Stimulated activated CD4-positive, alpha-beta T cell treated with anti-CD3 and anti-CD28 coated beads, Interleukin-15, amount 100 ng/mL, for 48 hours (primary cell): ENCODE results near the gene IDUA.
A peak's percentile ranks its signal among the peaks of the same experiment; 100 is the strongest.

Experiments
- DNase-seq, 2 donors: peaks; one replicate each; pipeline ENCODE4 v3.0.0-alpha.2; 2020; ENCODE audit warnings: low read depth in 2 of 2

The IDUA gene

DNA sequence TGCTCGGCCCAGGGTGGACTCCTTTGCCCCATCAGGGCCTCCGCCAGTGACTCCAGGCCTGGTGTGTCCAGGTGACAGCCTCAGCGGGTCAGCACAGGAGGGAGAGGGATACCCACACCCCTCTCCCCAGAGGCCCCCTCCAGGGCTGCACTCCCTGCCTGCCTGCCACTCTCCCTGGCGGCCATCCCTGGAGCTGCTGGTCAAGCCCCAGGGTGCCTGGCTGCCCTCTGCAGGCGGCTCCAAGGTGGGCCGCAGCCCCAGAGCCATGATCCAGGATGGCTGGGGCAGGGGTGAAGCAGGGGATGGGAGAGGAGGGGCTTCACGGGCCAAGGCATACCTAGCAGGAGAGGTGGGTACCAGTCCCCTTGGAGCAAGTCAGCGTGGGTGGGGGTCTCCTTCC, 28.3 kb downstream of the IDUA start:
- no peak for DNase-seq

DNA sequence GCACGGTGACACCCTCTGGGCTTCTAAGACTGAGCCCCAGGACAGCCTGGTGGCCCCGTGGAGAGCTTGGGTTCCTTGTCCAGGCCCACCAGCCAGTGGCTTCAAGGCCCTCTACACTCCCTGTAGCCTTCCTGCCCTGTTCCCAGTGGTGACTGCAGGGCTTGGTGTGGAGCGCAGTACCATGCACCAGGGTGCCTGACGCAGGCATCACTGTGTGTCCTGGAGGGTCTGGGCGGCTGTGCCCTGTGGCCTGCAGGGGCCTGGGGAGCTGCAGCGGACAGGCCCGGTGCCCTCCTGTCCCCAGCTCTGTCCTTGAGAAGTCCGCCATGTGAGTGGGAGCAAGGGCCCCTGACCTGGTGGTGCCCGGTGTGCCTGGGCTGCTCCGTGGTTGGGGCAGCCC, 28.9 kb downstream of the IDUA start:
- no peak for DNase-seq

DNA sequence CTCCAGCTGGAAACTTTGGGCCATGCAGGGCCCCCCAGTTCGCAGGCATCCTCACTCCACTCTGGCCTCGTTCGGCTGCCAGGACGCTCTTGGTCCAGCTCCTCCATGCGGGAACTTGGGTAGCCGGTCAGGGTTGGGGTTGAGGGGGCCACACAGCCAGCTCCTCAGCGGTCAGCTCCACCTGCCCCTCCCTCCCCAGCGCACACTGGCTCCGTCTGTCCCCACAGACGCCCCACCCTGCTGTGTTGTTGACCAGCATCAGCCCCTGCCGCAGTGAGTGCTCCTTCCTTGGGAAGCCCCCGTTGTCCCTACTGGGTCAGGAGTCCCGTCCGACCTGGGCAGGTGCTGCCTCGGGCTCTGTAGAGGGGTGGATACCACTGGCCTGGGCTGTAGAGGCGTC, 30.4 kb downstream of the IDUA start:
- no peak for DNase-seq

DNA sequence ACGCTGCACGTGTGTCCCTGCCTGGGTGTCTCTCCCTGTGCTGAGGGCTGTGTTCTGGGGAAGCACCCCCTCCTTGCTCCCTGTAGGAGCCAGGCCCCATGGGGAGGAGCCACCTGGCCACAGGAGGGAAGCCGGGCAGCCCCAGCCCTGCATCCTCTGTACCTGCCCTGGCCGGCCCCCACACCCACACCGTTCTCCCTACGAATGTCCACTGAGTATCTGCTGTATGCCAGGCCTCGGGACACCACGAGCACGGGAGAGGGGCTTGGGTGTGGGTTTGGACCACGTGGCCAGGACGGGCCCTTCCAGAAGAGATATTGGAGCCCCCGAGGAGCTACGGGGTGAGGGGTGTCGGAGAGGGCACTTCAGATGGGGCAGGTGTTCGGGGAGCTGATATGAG, 30.9 kb downstream of the IDUA start:
- DNase-seq: no peak

DNA sequence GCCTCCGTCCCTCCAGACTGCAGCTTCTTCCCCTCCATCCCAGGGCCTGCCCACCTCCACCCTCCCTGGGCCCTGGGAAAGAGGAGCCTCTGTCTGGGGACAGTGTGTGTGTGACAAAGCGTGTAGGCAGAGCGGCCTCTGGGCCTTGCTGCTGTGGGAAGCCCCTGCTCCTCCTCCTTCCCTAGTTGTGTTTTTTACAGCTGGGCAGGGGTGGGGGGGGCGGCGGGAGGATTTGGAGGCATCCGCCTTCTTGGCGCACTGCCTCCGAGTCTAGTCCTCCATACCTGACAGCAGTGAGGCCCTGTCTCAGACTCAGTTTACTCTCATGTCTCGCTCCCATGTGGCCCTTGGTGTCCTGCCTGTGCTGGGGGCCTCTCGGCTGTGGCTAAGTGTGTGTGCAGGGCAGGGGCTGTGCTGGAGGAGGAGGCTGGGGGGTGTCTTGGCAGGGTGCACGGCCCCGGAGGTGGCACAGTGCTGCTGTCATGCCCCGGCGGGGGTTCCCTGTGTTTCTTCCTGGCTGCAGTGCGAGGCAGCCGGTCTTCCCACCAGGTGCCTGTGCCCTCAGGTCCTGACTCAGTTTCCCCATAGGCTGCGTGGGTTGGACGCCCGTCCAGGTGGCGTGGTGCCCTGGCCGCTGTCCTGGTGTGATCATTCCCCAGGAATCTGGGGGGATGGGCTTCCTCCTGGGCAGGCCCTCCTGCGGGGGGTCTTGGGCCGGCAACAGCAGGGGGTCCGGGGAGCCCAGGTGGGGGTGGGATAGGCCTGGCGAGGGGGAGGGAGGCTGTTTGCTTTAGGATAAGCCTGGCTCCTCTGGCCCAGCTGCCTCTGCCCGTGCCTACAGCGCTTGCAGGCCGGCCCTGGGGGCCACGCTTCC, 31.5 kb downstream of the IDUA start:
- DNase-seq: no peak

DNA sequence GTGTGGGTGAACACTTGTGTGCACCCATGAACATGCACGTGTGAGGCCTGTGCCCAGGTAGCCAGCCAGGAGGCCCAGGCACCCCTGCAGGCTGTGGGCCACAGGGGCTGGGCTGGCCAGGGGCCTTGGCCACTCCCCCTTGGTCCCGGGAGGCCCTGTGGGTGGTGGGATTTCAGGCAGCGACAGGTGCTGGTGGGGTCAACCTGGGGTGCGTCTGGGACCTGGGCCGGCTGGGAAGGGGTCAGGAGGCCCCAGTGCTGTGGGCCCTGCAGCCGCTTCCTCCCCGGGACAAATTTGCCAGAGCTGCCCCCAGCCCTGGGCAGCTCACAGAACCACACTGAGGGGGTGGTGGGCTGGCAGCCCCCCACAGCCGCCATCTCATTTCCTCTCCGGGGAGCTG, 32.5 kb downstream of the IDUA start:
- DNase-seq: no peak

DNA sequence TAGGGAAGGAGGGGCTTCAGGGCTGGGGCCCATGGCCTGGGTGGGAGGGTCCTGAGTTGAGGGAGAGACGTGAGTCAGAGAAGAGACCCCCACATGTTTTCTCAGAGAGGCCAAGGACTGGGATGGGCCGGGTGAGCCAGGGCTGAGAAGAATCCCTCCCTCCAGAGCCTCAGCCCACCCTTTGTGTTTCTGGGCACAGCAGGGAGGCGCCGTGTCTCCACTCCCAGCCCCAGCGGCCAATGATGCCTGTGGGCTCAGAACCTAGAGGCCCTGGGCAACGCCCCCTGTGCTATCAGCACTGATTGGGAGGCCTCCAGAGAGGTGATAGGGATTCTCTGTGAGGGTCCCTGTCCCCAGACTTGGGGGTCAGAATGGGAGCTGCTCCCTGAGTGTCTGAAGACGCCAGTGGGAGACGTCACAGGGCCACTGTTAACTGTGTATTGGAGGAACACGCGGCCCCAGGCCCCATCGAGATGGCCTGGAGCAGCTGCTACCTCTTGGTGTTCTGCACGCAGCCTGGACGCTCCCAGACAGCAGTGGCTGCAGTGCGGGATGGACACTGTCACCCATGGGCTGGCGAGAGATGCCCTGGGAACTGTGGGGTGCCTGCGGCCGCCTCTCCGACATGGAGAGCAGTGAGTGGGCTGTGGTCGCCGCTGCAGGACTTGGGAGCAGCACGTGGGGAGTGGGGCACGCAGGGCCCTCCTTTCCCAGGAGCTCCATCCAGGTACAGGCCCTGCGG, 33.1 kb downstream of the IDUA start:
- no peak for DNase-seq

DNA sequence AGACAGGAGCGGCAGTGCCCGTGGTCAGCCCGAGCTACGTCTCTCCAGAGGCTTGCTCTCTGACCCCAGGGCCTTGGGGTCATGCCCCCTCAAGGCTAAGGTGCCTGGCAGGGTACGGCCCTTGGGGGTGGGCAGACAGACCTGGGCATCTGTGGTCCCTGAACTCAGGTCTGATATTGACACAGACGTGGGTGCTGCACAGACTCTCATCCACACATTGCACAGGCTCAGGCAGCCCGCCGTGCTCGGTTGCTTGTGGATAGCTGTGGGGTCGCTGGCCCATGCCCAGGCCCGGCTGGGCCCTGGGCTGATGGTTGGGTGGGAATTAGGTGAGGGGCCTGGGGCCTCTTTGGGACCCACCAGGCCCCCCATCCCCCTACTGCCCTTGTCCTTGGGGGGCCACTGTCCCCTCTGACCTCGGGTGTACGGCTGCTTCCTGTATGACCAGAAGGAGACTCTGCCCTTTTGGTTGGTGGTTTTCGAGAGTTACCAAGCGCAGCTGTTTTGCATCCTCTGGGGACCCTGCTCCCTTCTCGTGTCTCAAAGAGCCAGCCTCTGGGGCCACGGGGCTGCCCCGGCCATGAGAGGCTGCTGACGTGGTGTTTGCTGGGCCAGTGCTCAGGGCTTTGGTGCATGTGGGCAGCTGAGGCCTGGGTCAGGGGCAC, 34.7 kb downstream of the IDUA start:
- no peak for DNase-seq

DNA sequence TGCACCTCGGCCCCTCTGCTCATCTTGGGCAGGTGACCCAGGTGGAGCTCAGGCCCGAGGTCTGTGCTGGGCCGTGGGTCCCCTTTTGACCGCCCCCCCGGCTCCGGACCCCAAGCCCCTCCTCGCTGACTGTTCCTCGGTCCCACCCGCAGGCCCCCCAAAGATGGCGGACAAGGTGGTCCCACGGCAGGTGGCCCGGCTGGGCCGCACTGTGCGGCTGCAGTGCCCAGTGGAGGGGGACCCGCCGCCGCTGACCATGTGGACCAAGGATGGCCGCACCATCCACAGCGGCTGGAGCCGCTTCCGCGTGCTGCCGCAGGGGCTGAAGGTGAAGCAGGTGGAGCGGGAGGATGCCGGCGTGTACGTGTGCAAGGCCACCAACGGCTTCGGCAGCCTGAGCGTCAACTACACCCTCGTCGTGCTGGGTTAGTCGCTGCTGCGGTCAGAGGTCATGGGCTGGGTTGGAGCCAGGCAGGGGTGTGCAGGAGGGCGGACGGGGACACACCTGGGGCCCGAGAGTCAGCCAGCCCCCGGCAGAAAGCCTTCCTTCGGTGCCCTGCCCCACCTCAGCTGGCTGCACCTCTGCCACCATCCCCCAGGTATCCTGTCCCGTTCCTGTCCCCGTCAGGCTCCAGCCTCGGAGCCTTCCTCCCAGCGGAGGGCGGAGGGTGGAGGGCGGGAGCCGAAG, 35.4 kb downstream of the IDUA start:
- no peak for DNase-seq

DNA sequence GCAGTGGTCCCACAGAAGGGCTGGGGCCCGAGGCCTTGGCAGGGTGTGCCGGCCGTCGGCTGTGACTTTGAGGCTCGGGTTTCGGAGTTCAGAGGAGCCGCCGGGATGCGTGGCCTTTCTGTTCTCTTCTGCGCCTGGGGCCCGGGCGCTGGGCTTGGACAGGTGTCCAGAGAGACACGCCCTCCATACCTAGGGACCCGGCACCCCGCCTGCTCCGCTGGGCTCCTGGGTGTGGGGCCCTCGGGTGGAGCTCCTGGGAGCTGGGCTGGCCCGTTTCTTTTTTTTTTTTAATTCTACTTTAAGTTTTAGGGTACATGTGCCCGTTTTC, 35.9 kb downstream of the IDUA start:
- DNase-seq: no peak

DNA sequence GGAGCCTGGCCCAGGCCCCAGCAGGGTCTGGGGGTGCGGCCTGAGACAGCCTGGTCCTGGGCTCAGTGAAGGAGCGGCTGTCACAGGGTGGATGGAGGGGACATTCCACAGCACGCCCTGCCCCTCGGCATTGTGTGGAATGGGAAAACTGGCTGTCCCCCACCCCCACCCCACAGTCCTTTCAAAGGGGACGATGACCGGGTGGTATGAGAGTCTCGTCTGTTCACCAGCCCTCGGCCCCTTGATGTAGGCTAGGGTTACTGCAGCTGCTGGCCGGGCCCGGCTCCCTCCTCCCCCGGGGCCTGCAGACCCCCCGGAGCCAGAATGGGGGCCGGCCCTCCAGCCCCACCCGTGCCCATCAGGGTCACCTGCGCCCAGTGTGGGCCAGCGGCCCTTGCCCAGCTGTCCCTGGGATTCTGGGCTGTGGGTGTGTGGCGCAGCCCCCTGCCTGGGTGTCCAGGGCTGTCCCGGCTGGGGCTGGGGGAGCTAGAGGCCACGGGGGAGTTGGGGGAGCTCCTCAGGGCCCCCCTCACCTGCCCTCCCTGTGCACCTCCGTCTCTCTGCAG, 36.3 kb downstream of the IDUA start:
- DNase-seq: no peak

DNA sequence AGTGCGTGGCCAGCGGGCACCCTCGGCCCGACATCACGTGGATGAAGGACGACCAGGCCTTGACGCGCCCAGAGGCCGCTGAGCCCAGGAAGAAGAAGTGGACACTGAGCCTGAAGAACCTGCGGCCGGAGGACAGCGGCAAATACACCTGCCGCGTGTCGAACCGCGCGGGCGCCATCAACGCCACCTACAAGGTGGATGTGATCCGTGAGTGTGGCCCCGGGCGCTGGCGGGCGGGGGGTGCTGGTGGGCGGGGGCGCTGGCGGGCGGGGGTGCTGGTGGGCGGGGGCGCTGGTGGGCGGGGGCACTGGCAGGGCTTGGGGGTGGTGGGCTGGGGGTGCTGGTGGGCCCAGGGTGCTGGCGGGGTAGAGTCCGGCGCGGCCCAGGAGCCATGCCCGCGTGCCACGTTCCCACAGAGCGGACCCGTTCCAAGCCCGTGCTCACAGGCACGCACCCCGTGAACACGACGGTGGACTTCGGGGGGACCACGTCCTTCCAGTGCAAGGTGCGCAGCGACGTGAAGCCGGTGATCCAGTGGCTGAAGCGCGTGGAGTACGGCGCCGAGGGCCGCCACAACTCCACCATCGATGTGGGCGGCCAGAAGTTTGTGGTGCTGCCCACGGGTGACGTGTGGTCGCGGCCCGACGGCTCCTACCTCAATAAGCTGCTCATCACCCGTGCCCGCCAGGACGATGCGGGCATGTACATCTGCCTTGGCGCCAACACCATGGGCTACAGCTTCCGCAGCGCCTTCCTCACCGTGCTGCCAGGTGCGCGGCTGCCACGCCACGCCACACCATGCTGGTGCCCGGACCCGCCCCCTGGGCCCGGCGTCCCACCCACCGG, 37.3 kb downstream of the IDUA start:
- DNase-seq: no peak

DNA sequence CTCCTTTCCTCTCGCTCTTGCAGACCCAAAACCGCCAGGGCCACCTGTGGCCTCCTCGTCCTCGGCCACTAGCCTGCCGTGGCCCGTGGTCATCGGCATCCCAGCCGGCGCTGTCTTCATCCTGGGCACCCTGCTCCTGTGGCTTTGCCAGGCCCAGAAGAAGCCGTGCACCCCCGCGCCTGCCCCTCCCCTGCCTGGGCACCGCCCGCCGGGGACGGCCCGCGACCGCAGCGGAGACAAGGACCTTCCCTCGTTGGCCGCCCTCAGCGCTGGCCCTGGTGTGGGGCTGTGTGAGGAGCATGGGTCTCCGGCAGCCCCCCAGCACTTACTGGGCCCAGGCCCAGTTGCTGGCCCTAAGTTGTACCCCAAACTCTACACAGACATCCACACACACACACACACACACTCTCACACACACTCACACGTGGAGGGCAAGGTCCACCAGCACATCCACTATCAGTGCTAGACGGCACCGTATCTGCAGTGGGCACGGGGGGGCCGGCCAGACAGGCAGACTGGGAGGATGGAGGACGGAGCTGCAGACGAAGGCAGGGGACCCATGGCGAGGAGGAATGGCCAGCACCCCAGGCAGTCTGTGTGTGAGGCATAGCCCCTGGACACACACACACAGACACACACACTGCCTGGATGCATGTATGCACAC, 38.2 kb downstream of the IDUA start:
- DNase-seq: no peak

DNA sequence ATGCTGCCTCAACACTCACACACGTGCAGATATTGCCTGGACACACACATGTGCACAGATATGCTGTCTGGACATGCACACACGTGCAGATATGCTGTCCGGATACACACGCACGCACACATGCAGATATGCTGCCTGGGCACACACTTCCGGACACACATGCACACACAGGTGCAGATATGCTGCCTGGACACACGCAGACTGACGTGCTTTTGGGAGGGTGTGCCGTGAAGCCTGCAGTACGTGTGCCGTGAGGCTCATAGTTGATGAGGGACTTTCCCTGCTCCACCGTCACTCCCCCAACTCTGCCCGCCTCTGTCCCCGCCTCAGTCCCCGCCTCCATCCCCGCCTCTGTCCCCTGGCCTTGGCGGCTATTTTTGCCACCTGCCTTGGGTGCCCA, 39.3 kb downstream of the IDUA start:
- DNase-seq: peak in 1 of 2 donors; percentile 53

DNA sequence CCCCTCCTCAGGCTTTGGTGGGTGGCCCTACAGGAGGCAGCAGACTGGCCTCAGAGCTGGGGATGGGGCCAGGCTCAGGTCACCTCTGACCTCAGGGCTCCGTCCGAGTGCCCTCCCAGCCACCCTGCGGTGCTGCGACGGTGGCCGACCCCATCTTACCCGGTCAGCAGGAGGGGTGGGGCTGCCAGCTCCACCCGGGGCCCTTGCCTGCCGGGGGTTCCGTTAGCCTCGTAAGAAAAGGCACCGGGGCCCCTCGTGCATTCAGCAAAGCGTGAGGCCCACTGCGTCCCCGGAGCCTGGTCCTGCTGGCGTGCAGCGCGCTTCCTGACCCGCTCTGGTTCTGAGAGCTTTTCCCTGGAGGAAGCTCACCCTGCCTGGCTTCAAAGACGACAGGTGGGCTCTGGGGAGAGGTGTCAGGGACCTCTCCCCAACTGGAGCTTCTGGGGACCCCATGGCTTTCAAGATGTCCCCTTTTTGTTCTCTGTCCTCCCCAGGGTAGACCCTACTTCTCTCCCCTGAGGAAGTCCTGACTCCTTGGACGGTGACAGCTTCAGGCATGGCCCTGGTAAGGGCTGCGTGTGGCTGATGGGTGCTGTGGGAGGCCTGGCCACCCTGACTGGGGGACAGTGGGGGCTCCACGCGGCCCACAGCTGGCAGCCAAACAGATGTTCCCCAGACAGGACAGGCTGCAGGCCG, 40.5 kb downstream of the IDUA start:
- no peak for DNase-seq

DNA sequence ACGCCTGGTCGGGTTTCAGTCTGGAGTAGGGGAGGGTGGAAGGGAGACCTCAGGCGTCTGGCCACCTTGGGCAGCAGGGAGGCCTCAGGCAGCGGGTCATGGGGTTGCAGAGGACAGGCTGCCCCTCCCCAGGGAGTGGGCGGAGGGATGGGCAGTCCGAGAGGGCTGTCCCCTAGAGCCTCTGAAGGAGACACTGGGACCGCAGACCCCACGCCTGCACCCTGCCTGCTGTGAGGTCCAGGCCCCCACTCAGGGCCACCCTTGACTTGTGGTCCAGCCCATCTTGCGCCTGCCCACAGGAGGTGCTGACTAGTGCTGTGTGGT, 41.0 kb downstream of the IDUA start:
- DNase-seq: no peak

DNA sequence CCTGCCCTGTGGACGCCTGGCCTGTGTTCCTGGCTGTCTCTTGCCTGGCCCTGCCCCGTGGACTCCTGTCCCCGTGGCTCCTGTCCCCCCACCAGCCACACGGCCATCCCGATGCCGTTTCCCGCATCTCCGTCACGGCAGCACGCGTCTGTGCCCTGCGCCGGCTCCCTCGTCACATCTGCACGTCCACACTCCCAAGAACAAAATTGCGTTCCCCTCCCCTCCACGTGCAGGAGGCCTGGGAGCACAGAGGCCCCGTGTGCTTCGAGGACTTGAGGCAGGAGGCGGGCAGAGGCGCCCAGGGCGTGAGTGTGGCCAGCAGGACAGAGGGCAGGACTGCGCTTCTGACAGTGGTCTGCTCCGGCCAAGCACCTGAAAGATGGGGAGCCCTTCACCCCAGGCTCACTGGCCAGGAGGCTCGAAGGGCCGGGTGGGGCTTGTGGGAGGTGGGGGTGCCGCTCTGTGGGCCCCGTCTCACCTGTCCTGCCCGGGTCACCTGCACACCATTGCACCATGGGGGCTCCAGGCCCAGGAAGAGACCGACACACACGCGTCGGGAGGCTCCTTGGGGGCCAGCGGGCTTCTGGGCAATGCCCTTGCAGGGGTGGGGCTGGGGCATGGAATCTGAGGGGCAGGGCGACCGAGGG, 41.9 kb downstream of the IDUA start:
- DNase-seq: no peak

DNA sequence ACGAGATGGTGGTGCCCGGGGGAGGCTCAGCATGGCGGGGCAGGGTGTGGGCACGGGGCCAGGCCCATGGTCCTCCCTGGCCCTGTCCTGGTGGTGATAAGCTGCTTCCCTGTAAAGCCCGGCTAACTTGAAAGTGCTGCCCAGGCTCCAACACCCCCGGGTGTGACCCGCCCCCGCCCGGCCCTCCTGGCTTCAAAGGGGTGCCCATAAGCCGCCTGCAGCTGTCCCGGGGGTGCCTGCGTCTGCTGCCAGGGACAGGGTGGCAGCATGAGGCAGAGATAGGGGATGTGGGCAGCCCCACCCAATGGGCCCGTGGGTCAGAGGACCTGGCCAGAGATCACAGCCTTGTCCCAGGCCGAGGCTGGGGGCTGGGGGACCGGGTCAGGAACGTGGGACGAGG, 42.7 kb downstream of the IDUA start:
- DNase-seq: no peak

DNA sequence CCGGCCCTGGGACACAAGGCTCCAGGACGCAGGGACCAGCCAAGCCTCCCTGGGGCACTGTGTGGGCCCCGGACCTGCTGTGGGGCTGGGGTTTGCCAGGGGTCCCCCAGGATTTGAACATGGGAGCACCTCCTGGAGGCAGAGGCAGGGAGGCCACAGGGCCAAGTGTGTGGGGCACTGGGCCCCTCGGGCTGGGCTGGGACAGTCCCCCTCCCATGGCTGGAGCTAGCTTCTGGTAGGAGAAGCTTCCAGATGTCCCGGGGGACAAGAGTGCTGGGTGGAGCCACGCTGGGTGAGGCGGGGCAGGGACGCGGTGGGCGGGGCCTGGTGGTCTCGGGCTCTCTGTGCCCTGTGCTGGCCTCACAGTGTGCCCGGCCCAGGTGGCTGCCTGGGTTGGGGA, 43.2 kb downstream of the IDUA start:
- DNase-seq: no peak

DNA sequence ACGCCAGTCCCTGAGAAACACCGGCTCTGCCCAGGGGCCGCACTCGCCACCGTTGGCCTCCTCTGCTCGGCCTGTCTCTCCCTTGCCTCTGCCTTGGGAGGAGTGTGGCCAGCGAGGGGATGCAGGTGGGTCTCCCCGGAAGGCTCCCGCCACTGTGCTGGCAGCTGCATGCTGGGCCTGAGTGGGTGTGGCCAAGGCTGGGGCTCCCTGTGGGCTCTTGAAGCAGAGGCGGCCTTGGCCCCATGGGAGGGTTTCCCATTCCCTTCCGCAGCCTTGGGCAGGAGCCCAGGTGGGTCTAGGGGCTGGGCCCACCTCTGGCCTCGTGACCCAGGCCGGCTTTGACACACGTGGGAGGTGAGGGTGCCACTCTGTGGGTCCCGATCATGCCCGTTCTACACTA, 43.7 kb downstream of the IDUA start:
- DNase-seq: no peak
